PC-9 (cell line): Measurements from ENCODE around the gene MSI2. TPM values are rescaled to one million over a fixed set of nuclear protein-coding genes. Genes with fewer than 3 reads are reported as not detected.

Source experiments
- BruUV-seq: library from RNA; stranded (reverse); fragments of 400-500 nt; replicated peaks from 2 replicates; lab custom pipeline; 2021; lab: Mats Ljungman, UMichigan
- CTCF ChIA-PET: fragments of 300-600 bp; sonication (Branson Sonifier 250); formaldehyde crosslinking; loops from one replicate; lab custom pipeline; 2022; ENCODE audit warnings: antibody characterized with exemption; lab: Charles Lee
- POLR2A ChIA-PET: fragments of 300-600 bp; sonication (Branson Sonifier 250); formaldehyde crosslinking; loops from one replicate; lab custom pipeline; 2022; ENCODE audit warnings: antibody characterized with exemption; ENCODE audit not compliant: unreplicated experiment; lab: Charles Lee
- DNase-seq, 2 experiments: peaks; one replicate each; pipeline versions ENCODE4 v3.0.0 to v3.0.0-alpha.2; 2015 to 2022; ENCODE audit warnings: mixed read lengths in 1 of 2
- H2AFZ ChIP-seq: fragments of 200-600 bp; sonication (generic); 2 replicates; pipeline ENCODE4 v1.8.1; 2017; ENCODE audit warnings: antibody characterized with exemption
- H3F3A ChIP-seq: fragments of 200-600 bp; sonication (generic); 2 replicates; pipeline ENCODE4 v1.8.1; 2017; ENCODE audit warnings: antibody characterized with exemption, mild to moderate bottlenecking, low read depth; ENCODE audit not compliant: insufficient read depth
- H3K27ac ChIP-seq: fragments of 200-600 bp; sonication (generic); 2 replicates; pipeline ENCODE4 v1.6.1; 2016; ENCODE audit warnings: mixed run types
- H3K27me3 ChIP-seq: fragments of 200-600 bp; sonication (generic); 2 replicates; pipeline ENCODE4 v1.6.1; 2016; ENCODE audit warnings: low read depth, mixed run types; ENCODE audit not compliant: insufficient read depth
- H3K36me3 ChIP-seq: fragments of 200-600 bp; sonication (generic); 2 replicates; pipeline ENCODE4 v1.6.1; 2016; ENCODE audit warnings: low read depth, mixed run types
- H3K4me1 ChIP-seq: fragments of 200-600 bp; sonication (generic); replicated peaks from 2 replicates; pipeline ENCODE4 v1.6.1; 2016; ENCODE audit warnings: mixed run types; ENCODE audit not compliant: insufficient read depth
- H3K4me2 ChIP-seq: fragments of 200-600 bp; sonication (generic); 2 replicates; pipeline ENCODE4 v1.6.1; 2017; ENCODE audit warnings: mixed run types
- H3K4me3 ChIP-seq: fragments of 200-600 bp; sonication (generic); 2 replicates; pipeline ENCODE4 v1.6.1; 2016; ENCODE audit warnings: mixed run types
- H3K79me2 ChIP-seq: fragments of 200-600 bp; sonication (generic); 2 replicates; pipeline ENCODE4 v1.6.1; 2017; ENCODE audit warnings: low read depth, mixed run types
- H3K9me2 ChIP-seq: fragments of 200-600 bp; sonication (generic); 2 replicates; pipeline ENCODE4 v1.8.1; 2017; ENCODE audit warnings: mild to moderate bottlenecking; ENCODE audit not compliant: insufficient read depth
- H3K9me3 ChIP-seq: fragments of 200-600 bp; sonication (generic); 2 replicates; pipeline ENCODE4 v1.8.1; 2016; ENCODE audit warnings: low read depth; ENCODE audit not compliant: insufficient read depth
- H4K20me1 ChIP-seq: fragments of 200-600 bp; sonication (generic); 2 replicates; pipeline ENCODE4 v1.8.1; 2017; ENCODE audit not compliant: insufficient read depth
- EZH2 ChIP-seq: fragments of 200-600 bp; sonication (generic); IDR thresholded peaks from 2 replicates; pipeline ENCODE4 v1.8.0; 2017; ENCODE audit warnings: antibody characterized with exemption, low read depth
- intact Hi-C: fragments of 100-400 bp; cut with micrococcal nuclease; formaldehyde crosslinking; loops from one replicate; pipeline ENCODE4 v1.10.0; 2022; ENCODE audit not compliant: unreplicated experiment
- total RNA-seq: library from RNA; stranded (reverse); gene quantifications from 2 replicates; pipeline ENCODE4 v1.2.3, GENCODE V29; 2021
- TF ChIP-seq, protein P1 (sequence below): fragments of 200-600 bp; sonication (generic); conservative IDR thresholded peaks from 2 replicates; pipeline ENCODE4 v1.6.1; 2017; ENCODE audit warnings: mixed run types, antibody characterized with exemption, mild to moderate bottlenecking, moderate library complexity

The MSI2 gene
- total RNA-seq, 1 experiment from 2014 or later, result 15.7 TPM

DNA sequence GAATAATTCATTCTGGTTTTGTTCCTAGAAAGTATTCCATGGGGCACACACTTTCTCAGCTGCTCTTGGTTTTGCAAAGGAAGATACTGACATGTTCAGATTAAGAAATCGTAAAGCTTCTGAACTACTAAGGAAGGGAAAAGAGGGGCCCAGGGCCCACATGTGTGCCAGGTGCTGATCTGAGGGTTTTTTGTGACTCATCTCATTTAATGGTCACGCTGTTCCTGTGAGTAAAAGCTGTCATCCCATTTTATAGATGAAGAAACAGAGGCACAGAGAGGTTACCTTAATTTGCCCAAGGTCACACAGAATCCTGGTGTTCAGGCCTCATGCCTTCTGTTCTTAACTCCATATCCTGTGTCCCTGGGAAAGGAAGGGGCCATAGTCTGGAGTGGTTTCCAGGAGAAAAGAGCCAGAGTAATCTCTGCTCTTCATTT is 113.2 kb downstream of the MSI2 start:
- peak overlapping the region; percentile 48 for H3K4me2 ChIP-seq
- no peaks in the 10 kb centered on the region for H3K36me3 ChIP-seq
- H3K9me3 ChIP-seq, result peaks cover 6% of the 10 kb centered on the region
- H2AFZ ChIP-seq, result peak overlapping the region; percentile 11; the same call in 1 of the 2 replicates
- H3K27me3 ChIP-seq, result peaks cover 4% of the 10 kb centered on the region; the same call in 1 of the 2 replicates
- TF ChIP-seq EZH2, result no peak
- TF ChIP-seq, protein P1, sequence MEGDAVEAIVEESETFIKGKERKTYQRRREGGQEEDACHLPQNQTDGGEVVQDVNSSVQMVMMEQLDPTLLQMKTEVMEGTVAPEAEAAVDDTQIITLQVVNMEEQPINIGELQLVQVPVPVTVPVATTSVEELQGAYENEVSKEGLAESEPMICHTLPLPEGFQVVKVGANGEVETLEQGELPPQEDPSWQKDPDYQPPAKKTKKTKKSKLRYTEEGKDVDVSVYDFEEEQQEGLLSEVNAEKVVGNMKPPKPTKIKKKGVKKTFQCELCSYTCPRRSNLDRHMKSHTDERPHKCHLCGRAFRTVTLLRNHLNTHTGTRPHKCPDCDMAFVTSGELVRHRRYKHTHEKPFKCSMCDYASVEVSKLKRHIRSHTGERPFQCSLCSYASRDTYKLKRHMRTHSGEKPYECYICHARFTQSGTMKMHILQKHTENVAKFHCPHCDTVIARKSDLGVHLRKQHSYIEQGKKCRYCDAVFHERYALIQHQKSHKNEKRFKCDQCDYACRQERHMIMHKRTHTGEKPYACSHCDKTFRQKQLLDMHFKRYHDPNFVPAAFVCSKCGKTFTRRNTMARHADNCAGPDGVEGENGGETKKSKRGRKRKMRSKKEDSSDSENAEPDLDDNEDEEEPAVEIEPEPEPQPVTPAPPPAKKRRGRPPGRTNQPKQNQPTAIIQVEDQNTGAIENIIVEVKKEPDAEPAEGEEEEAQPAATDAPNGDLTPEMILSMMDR, result no peak
- no peak for DNase-seq
- no peaks in the 10 kb centered on the region for H3K79me2 ChIP-seq
- H4K20me1 ChIP-seq, result no peaks in the 10 kb centered on the region
- H3F3A ChIP-seq, result peaks cover 27% of the 10 kb centered on the region
- no peaks in the 10 kb centered on the region for H3K9me2 ChIP-seq
- CTCF ChIA-PET, result no interaction called here
- peak overlapping the region; percentile 69 for H3K27ac ChIP-seq
- intact Hi-C loops, result no loop called here
- peaks cover 55% of the 10 kb centered on the region for H3K4me1 ChIP-seq
- H3K4me3 ChIP-seq, result 0 out of 2 replicates have a peak overlapping the region, but pooled peaks have one; percentile 13
- no TSS peak for BruUV-seq
- POLR2A ChIA-PET, result no interaction called here

DNA sequence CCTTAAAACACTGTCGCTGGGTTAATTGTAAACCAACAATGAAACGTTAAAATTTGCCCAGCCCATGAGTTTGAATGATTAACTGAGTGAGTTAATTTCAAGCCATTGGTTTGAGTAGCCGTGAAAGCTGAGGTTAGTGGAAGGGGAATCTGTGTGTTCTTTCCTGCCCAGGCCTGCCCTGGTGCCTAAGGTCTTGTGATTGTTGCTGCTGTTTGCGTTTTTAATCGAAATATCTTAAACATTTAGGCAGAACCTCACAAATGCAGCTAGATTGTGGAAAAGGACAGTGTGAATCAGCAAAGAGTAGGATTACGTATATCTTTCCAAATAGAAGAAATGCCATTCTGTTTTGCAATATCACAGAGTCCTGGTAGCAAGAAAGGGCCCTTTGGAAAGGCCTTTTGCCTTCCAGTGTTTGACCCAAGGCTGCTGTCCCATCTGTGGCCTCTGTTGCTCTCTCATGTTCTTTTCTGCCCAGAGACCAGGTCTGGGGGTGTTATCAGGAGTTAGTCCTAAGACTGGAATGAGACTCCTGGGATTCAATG is 113.8 kb downstream of the MSI2 start:
- intact Hi-C loops, result no loop called here
- no peaks in the 10 kb centered on the region for H3K79me2 ChIP-seq

DNA sequence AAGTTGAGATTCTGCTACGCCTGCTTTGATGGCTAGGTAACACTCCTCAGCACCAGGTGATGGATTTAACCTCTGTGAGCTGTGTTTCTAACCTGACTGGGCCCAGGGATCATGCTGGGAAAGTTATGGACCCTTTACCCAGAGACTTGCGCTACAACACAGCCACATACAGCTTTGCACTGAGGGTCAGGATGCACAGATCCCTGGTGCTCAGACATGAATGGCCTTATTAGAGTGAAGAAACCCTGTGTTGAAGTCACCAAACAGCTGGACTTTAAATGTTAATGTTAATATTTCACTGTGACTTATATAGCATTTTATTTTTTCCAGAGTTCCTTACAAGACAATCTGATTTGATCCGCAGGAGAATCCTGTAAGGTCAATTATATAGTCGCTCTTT is 114.3 kb downstream of the MSI2 start:
- ChIA-PET POLR2A (no interaction called here), CTCF (no interaction called here)
- peaks cover 4% of the 10 kb centered on the region; the same call in 1 of the 2 replicates for H3K27me3 ChIP-seq
- no TSS peak for BruUV-seq
- no peaks in the 10 kb centered on the region for H4K20me1 ChIP-seq
- H3K4me2 ChIP-seq, result peak overlapping the region; percentile 48
- H3K79me2 ChIP-seq, result no peaks in the 10 kb centered on the region
- intact Hi-C loops, result no loop called here
- H2AFZ ChIP-seq, result no peak overlapping the region
- H3K9me3 ChIP-seq, result peaks cover 6% of the 10 kb centered on the region
- peaks cover 36% of the 10 kb centered on the region for H3F3A ChIP-seq
- no peak overlapping the region for H3K4me3 ChIP-seq
- no peaks in the 10 kb centered on the region for H3K9me2 ChIP-seq
- peaks cover 64% of the 10 kb centered on the region for H3K4me1 ChIP-seq
- DNase-seq, result no peak
- peak overlapping the region; percentile 69; the same call in 1 of the 2 replicates for H3K27ac ChIP-seq
- TF ChIP-seq, protein P1, result no peak
- no peak for TF ChIP-seq EZH2
- no peaks in the 10 kb centered on the region for H3K36me3 ChIP-seq

More for the DNA sequence above, 113.8 kb downstream of the MSI2 start:
- Histone ChIP-seq H3K4me3 (0 out of 2 replicates have a peak overlapping the region, but pooled peaks have one; percentile 13), H3K27me3 (peaks cover 4% of the 10 kb centered on the region; the same call in 1 of the 2 replicates), H3F3A (peaks cover 31% of the 10 kb centered on the region), H3K9me3 (peaks cover 6% of the 10 kb centered on the region), H4K20me1 (no peaks in the 10 kb centered on the region), H3K4me2 (peak overlapping the region; percentile 48), H3K36me3 (no peaks in the 10 kb centered on the region), H3K9me2 (no peaks in the 10 kb centered on the region), H3K27ac (peak overlapping the region; percentile 69), H2AFZ (peak overlapping the region; percentile 11; the same call in 1 of the 2 replicates), H3K4me1 (peaks cover 59% of the 10 kb centered on the region)
- no TSS peak for BruUV-seq
- POLR2A ChIA-PET, result no interaction called here
- DNase-seq, result peak in 1 of 2 experiments; percentile 88
- CTCF ChIA-PET, result no interaction called here
- TF ChIP-seq, protein P1, result no peak
- no peak for TF ChIP-seq EZH2
